GM21723 (cell line): ENCODE data around the gene TSBP1.
A peak's percentile ranks its signal among the peaks of the same experiment; 100 is the strongest.

Experiments
- ATAC-seq: cut with Tn5 transposase; IDR thresholded peaks from one replicate; pipeline ENCODE4 v1.9.1; 2021; ENCODE audit warnings: mild to moderate bottlenecking, moderate library complexity; ENCODE audit not compliant: unreplicated experiment

TSBP1 gene, protein sequence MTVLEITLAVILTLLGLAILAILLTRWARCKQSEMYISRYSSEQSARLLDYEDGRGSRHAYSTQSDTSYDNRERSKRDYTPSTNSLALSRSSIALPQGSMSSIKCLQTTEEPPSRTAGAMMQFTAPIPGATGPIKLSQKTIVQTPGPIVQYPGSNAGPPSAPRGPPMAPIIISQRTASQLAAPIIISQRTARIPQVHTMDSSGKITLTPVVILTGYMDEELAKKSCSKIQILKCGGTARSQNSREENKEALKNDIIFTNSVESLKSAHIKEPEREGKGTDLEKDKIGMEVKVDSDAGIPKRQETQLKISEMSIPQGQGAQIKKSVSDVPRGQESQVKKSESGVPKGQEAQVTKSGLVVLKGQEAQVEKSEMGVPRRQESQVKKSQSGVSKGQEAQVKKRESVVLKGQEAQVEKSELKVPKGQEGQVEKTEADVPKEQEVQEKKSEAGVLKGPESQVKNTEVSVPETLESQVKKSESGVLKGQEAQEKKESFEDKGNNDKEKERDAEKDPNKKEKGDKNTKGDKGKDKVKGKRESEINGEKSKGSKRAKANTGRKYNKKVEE

DNA sequence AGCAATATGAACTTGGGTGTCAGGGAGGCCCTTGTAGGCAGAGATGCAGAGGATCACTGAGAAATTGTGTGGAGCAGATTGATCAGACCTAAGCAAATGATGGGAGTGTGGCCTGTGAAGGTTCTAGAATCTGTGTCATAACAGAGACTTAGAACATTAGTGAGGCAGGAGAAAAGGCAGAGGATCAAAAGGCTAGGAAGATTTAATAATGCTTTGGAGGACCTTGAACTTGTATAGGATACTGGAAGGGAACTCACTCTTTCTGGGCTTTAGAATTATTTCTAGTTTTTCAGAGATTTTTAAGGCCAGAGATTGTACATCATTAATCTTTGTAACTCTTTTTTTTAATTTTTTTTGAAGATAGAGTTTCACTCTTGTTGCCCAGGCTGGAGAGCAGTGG lies at the start of gene TSBP1:
TSBP1 (minus strand) TSS at position 101 of the 400 bp plus-strand sequence. CDS start 197 bp downstream, outside the sequence.
- ATAC-seq = no peak

DNA sequence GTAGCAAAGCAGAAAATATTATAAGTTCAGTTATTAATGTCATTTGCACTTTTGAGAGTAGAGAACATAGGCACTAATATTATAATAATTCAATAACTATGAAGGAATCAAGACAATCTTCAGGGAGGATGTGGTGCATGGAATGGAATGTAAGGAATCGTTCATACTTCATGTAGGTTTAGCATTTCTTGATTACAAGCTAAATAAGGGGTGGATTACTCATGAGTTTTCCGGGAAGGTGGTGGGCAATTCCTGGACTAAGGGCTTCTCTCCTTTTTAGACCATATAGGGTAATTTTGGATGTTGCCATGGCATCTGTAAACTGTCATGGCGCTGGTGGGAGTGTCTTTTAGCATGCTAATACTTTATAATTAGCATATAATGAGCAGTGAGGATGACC lies 44.3 kb upstream of the TSBP1 start:
- no peak for ATAC-seq

DNA sequence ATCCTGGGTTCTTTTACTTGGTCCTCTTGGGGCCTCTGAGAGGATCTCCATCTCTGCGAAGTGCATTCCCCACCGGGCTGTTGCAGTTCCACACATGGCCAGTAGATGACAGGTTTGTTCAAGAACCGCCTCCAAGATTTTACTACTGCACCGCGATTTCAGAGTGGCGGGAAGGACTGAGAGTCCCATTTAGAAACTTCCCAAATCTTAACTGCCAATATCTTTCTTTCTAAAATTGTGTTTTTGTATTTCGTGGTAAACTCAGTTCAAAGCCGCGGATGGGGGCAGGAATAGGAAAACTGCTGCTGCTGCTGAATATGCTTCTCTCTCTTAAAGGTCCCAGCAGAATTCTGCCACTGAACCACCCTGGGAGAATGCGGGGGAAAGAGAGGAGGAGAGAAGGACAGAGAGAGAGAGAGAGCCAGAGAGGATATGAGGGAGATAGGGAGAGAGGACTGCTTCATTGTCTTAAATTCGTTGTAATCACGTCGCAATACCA lies 43.9 kb upstream of the TSBP1 start:
- no peak for ATAC-seq

DNA sequence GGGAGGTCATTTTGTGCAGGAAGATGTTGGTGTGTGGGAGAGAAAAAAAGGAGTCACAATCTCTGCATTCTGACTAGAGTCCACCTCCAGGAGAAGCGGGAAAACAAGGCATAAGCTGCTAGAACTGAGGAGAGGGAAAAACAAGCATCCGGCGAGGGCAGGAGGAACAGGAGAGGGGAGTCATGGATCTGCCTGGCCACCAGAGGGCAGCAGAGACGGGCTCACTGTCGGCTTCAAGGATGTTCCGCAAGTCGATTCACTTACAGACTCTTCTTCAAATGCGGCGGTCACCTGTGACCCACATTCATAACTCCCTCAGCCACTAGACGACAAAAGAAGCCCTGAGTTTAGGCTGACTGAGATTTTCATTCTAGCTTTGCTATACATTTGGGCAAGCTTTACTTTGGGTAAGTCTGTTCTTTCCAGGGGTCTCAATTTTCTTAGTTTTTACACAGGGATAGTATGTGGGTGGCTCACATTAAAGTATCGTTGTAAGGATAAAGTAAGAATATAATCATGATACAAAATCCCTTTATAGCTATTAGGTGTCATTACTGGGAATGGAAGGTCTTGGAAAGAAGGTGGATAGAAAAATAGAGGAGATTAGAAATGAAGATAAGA lies 41.8 kb upstream of the TSBP1 start:
- no peak for ATAC-seq

DNA sequence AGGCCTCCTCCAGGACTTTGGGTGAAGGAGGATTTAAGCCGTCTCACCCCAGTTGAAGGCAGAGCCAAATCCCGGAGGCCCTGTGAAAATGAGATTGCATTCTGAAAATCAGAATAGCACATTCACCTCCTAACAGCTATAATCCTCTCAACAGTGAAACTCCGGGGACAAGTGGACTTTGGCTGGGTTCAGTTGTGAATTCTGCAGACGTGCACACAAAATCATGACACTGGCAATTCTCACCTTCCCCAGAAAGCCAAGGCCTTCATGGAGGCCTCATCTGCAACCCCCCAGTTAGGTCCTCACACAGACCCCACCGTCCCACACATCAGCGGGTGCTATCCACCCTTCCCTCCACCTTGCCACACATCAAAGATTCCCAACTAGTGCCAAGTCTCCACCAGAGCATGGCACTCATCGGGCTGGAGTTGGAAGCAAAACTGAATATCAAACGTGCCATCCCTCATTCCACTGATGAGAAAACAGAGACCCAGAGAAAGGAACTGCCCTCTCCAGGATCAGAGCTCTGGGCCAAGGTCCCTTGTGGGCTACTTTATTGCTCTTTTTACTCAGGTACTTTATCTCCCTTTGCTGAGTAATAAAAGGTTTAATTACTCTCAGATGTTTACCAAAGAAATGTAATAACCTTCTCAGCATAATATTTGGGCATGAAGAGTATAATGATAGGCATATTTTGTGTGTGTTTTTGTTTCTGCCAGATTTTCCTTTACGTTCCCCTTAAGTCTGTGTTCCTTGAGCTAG lies 40.0 kb upstream of the TSBP1 start:
- ATAC-seq = no peak

DNA sequence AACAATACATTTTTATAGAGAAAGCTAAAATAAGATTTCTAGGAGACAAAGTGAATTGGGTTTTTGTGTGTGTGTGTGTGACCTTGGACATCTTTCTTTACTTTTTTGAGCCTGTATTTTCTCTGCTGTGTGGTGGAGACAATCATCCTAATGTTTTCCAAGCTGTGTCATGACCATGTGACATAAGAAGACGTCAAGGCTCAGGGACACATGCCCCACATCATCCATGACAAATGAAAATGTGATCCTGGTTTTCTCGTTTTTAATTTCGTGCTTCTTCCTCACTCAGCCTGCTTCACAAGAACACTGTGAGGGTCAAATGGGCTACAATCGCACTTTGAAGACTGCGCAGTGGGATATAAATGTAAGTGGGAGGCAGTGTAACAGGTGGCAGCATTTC lies 39.2 kb upstream of the TSBP1 start:
- ATAC-seq = no peak

DNA sequence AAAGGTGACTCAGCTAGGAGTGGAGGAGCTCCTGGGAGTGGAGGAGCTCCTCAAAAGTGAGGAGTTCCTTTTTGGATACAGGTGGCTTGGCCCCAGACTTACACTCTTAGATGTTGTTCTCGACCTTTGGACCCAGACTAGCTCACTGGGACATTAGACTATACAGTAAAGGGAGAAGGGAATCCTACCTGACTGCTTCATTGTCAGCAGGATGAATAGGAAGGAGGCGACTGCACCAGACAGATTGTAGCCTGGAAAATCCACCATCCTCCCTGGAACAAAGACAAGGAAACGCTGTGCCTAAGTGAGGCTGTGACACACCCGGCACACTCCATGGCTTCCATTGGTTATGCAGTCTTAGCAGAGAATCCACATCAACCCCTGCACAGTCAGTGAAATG lies 35.2 kb upstream of the TSBP1 start, which contains the start of gene BTNL2:
BTNL2 (minus strand) TSS at position 325 of the 400 bp plus-strand sequence; CDS start at position 267, 58 bp downstream.
- no peak for ATAC-seq

DNA sequence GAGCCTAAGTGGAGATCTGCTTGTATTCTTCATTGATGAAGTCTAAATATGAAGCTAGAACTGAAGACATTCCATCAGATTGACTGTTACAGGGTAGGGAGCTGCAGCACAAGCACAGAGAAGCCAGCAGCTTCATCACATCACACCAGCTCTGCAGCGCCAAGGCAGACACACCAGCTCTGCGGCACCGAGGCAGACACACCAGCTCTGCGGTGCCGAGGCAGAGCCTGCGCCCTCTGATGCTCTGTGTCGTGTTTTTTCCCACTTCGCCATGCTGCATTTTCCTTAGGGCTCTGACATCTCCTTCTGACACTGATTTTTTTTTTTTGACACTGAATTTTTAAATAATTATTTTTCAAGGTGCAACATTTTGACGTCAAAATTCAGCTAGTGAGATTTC lies 34.5 kb upstream of the TSBP1 start:
- ATAC-seq = no peak

DNA sequence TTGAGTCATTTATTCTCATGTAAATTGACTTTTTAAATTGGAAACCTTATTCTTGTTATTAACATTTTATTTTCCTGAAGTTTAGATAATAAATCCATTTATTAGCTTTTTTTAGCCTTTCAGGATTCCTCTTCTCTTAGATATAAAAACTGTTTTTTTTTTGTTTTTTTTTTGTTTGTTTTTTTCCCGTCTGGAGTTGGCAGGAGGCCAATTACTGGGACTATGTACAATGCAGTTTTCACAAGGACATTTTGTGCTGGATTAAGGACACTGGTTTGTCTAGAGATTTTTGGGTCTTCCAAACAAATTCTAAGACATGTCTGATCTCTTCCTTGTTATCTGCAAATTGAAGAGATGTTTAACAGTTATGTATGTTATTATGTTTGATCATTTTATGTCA lies 34.0 kb upstream of the TSBP1 start:
- ATAC-seq = no peak

DNA sequence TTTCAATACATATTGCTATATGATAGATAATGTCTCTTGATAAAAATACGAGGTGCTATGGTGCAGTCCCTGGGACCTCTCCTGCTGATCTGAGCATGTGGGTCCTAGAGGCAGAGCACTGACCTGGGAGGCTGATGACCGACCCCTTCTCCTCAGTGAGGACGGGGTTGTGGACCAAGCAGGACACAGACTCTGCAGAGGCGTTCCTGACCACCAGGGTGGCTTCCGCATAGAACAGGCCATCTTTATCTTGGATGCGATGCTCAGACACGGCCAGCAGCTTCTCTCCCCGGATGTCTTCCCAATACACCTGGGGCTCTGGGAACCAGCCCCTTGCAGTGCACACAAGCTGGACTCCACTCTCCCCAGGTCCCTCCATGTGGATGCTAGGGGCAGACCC lies 31.1 kb upstream of the TSBP1 start:
- ATAC-seq = no peak

DNA sequence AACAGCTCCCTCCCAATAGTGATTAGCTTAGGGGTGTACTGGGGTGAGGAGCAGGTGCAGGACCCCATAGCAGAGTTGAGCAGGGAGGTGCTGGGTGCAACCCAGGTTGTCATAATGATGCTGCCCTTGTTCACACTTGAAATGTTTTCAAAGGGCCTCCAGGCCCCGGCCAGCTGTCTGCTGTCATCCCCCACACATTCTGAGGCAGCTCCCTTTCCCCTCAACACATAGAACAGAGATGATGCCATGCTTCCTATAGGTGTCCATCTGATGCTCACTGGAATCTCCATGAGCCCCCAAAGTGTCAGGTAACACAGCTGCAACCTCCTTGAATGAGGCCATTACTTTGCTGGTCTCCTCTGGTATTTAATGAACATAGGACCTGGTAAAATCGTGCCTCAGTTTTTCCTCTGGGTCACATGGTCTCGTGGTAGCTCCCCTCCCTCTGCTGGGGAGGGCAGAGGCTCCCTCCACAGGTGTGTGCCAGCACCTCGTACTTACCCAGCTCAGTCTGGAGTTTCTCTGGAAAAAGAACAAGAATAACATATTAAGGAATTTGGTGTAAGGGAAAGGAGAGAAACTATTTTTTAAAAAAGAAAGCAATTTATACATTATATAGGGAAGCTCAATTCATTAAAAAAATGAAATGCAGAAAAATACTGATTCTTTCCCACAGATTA lies 29.7 kb upstream of the TSBP1 start:
- ATAC-seq = no peak

DNA sequence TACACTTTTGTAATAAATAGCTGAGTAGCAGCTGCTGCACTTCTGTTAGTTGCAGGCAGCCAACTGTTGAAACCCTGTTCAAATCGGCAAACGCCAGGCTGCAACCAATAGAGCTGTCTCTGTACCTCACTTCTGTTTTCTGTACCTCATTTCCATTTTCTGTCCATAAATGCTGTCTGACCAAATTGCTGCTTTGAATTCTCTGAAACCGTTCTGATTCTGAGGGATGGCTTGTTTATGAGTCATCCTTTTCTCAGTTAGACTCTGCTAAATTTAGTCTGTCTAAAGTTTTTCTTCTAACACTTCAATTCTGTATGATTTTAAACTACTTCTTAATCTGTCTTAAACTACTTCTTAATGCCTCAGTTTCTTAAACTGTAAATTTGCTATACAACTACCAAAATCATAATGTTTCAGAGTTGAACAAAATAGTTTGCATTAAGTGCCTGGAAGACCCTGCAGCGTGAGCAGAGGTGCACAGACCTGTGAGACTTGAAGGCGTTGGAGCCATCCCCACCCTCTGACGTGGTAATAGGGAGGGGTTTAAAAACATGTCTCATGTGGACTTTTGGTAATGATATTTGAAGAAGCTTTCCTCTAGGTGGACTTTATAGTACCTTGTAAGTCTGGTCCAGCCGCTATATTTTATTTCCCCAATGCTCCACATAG lies 25.7 kb upstream of the TSBP1 start:
- peak; percentile 88 for ATAC-seq

DNA sequence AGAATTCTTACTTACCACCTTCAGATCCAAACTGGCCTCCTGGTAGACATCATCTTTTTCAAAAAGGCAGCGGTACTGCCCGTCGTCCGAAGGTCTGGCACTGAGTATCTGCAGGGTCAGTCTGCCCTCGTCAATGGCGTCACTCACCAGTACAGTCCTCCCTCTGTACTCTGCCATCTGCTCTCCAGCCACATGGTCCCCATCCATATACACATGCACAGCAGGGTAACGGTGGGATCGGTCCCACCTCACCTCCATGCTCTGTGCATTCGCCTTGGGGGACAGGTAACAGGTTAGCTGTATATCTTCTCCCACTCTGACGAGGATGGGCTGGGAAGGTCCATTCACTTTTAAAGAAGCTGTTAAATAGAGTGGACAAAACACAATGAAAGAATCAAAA lies 24.3 kb upstream of the TSBP1 start:
- no peak for ATAC-seq

DNA sequence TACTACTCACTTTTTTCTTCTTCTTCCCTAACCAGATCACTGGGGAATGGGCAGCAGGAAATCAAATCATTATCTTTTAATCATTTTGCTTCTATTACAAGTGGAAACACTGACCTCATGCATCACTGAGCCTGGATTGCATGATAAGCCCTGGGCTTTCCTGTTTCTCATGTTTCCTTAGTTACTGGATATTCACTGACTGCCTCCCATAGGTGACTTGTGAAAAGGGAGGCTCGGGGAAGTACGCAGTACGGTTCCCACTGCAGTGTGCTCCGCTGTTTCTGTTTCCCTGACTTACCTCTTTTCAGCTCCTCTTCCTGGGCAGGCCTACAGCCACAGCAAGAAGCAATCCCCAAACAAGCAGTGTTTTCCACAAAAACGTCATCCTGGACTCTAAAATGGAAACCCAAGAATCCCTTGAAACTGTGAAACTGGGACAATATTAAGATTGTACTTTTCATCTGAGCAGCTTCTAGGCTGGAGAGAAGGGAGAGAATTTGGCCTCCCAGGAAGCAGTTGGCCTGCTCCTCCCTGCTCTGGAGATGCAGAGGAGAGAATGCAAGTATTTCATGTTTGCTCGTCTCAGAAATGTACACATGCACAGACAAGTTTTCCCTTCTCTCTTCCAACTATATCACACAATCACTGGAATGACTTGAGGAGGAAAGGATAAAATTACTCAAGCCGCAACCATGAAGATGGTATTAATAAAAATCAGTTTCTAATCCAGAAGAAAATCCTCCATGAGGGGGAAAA lies 22.1 kb upstream of the TSBP1 start:
- no peak for ATAC-seq

DNA sequence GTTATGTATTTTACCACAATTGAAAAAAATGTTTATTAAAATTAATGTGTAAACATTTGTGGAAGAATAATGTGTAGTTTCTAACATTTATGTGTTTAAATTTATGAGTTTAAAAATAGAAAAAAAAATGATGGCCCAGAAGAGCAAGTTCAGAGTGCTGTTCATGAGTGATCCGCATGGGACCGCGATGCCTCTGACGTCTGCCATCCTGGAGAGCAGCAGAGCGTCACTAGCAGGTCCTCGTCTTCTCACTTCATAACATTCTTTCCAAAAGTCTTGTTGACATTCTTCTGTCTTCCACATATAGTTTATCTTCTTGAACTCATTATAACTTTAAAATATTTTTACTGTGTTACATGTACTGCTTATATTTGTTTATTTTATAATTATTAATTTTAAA lies 19.8 kb upstream of the TSBP1 start:
- ATAC-seq = no peak

DNA sequence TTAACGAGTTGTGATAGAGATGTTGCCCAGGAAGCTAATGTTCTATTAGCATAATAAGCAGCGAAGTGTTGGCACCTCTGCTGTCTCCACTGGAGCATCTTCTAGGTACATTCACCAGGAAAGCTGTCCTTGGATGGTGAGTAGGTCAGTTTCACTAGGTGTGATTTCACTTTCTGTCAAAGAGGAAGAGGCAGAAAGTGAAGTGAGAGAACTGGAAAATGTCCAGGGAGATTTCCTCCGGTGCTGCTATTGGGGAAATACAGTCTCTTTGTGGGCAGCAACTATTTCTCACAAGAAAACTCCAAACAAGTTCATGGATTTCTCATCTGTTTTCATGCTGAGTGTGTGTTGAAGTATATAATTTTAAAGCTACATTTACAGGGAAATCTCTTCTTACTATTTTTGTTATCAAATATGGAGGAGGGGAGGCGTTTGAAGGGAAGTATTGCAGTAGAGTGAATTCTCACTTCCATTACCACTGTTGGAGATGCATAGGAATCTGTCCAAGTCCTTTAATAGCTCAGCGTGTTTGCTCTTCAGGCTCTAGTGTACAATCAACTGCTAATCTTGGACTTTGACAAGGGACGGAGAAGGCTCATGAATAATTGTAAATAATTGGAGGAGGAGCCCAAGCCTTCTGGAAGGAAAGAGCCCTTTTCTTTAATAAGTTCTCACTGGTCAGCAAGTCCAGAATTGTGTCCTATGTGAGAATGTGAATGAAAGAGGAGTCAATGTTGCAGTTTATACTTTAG lies 16.1 kb upstream of the TSBP1 start:
- no peak for ATAC-seq

DNA sequence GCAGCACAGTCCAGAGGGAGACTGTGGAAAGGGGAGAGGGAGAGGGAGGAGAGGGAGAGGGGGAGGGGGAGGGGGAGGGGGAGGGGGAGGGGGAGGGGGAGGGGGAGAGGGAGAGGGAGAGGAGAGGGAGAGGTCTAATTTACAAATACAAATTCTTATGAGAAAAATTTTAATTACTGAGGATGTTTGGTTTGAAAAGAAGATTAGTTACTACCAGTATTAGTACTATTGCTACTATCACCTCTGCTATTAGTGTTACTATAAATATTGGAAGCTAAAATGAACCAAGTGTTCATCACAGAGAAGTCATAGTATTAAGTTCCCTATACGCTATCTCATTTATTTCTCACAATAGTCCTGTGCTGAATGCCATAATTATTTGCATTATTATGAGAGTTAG lies 14.3 kb upstream of the TSBP1 start:
- no peak for ATAC-seq

DNA sequence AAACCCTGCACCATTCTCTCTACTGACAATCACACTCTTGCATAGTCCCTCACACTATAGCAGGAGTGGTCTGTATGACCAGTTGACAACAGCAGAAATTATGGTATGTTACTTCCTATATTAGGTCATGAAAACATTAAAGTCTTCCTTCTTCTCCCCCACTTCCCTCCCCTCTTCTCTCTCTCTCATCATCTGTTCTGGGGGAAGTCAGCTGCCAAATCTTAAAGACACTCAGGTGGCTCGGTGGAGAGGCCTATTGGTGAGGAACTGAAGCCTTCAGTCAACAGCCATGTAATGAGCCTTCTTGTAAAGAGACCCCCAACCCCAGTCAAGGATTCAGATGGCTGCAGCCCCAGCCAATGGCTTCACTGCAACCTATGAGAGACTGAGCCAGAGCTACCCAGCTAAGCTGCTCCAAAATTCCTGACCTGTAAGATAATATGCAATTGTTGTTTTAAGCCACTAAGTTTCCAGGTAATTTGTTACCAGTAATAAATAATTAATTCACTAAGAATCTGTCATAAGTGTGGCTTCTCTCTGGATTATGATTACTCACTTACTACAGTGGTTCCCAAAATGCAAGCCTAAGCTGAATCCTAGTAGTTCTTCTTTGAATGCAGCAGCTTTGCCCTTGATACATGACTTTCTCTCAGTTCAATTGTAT lies 11.2 kb upstream of the TSBP1 start:
- ATAC-seq = no peak
